Fibroblast of villous mesenchyme (primary cell): ENCODE results near the gene ARSA. TPM values are rescaled to one million over a fixed set of nuclear protein-coding genes. Genes with fewer than 3 reads are reported as not detected.

Experiments
- DNase-seq: peaks from one replicate; pipeline ENCODE4 v3.0.0-alpha.2; 2010; ENCODE audit warnings: low read depth
- H3K4me3 ChIP-seq: 2 replicates; pipeline ENCODE4 v1.5.1; 2011; ENCODE audit warnings: low read depth, mild to moderate bottlenecking, low read length
- CTCF ChIP-seq: IDR thresholded peaks from 2 replicates; pipeline ENCODE4 v1.5.1; 2012; ENCODE audit warnings: low read depth, mild to moderate bottlenecking, low read length; ENCODE audit not compliant: insufficient read depth
- small RNA-seq: library from RNA; depleted of rRNA; stranded (forward); fragments of <200 nt; gene quantifications from one replicate; pipeline ENCODE3, GENCODE V24; 2012
- total RNA-seq: library from RNA; depleted of rRNA; stranded (reverse); fragments of >200 nt; gene quantifications from 2 replicates; pipeline ENCODE4 v1.2.3, GENCODE V29; 2012

The ARSA gene
- total RNA-seq, 1 donor: 9.9 TPM

DNA sequence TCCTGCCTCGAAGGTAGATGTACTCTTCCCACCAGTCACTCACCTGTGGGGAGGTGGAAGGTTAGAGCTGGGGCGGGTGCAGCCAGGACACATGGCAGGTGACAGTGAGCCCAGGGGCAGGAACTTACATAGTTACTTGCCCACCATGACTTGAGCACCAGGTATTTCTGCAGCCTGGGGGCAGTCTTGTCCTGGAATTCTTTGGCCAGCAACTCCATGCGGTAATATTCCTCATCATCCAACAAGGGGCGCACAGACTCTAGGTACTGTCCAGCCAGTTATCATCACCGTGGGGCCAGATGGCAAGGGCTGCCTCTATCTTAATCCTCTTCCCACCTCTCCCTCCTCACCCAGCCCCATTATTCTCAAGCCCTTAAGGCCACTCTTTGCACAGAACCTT lies 51.9 kb downstream of the ARSA start:
- no peak overlapping the region for H3K4me3 ChIP-seq
- DNase-seq: peak; percentile 57
- TF ChIP-seq CTCF: peak; percentile 50

DNA sequence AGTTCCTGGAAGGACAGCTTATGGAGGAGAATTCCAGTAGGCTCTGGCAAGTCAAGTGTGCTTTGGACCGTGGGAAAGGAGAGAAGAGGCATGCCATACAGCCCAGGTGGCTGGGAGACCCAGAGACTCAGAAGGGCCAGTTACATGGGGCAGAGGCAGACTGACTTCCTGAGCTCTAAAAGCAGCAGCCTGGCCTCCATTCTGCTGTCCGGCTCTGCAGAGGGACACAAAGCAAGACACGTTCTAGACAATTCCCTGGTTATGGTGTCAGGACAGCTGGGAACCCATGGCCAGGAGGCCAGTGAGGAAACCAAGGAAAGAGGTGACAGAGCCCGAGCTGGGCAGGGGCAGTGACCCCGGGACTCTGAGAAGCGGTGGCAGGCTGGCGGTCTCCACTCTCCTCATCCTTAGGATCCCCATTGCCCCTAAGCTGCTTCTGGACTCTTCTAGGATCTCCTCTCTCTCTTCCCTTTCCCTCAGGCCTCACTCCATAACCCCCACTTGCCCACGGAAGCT lies 52.5 kb downstream of the ARSA start:
- H3K4me3 ChIP-seq: no peak overlapping the region
- no peak for DNase-seq
- no peak for TF ChIP-seq CTCF

Small RNA genes within 50 kb of the gene (small RNA-seq; reads per million reads assigned to genes)
- not detected for gene RF00019

Other genes with a start within 250 kb of the ARSA start
- 75.1 and 82.8 TPM in 2 replicates for gene SBF1, start 153.1 kb downstream of the ARSA start, total RNA-seq
- gene ADM2, start 146.6 kb downstream of the ARSA start, total RNA-seq: 2.6 and 5.8 TPM in 2 replicates
- gene MIOX, start 141.3 kb downstream of the ARSA start, total RNA-seq: 0.32 TPM in 1 of 2 replicates, not detected in the other
- 50.1 and 52.5 TPM in 2 replicates for gene LMF2, start 120.5 kb downstream of the ARSA start, total RNA-seq
- 27.2 and 35.4 TPM in 2 replicates for gene NCAPH2, start 119.9 kb downstream of the ARSA start, total RNA-seq
- 2.6 TPM in 2 replicates for gene SCO2, start 102.6 kb downstream of the ARSA start, total RNA-seq
- 16.0 and 21.6 TPM in 2 replicates for gene TYMP, start 98.1 kb downstream of the ARSA start, total RNA-seq
- 0.32 TPM in 1 of 2 replicates, not detected in the other for gene KLHDC7B, start 82.3 kb downstream of the ARSA start, total RNA-seq
- not detected in 2 replicates for gene SYCE3, start 65.2 kb downstream of the ARSA start, total RNA-seq
- gene CPT1B, start 49.7 kb downstream of the ARSA start, total RNA-seq: 3.2 and 3.9 TPM in 2 replicates
- gene CHKB, start 45.3 kb downstream of the ARSA start, total RNA-seq: 18.1 and 24.5 TPM in 2 replicates
- gene MAPK8IP2, start 27.4 kb downstream of the ARSA start, total RNA-seq: 0.32 and 0.43 TPM in 2 replicates
- 0.64 and 0.86 TPM in 2 replicates for gene SHANK3, start 44.7 kb upstream of the ARSA start, total RNA-seq
- not detected in 2 replicates for gene ACR, start 110.1 kb upstream of the ARSA start, total RNA-seq
- 16.4 and 18.6 TPM in 2 replicates for gene RABL2B, start 155.5 kb upstream of the ARSA start, total RNA-seq